Umbilical cord (tissue), 2 donors: ENCODE results near the gene PALLD. TPM values are rescaled to one million over a fixed set of nuclear protein-coding genes. Genes with fewer than 3 reads are reported as not detected.
A peak's percentile ranks its signal among the peaks of the same experiment; 100 is the strongest.

Experiments
- DNase-seq: peaks from one replicate; pipeline ENCODE4 v3.0.0-alpha.2; 2015; ENCODE audit warnings: low spot score
- total RNA-seq: library from RNA; depleted of rRNA; stranded (reverse); fragments of >200 nt; gene quantifications from one replicate; pipeline ENCODE4 v1.2.3, GENCODE V29; 2014; ENCODE audit warnings: low replicate concordance; ENCODE audit not compliant: insufficient read depth

PALLD gene
- total RNA-seq, 1 donor from 2014 or later: 441 TPM

DNA sequence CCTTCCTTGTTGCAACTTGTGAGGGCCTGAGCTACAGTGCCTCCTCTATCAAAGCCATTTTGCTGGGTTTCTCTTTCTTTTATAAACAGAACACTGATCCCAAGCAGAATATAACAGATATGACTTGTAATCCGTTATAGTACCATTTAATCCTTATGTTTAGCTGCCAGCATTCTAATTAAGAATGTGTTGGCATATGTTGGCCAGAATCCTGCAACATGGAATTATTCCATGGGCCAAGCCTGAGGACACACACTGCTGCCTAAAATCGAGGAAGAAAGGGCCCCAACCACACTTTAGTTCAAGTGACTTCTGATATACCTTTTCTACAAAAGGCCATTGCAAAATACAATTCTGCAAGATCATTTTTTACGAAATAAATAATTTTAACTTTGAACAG lies 28.0 kb downstream of the PALLD start:
- DNase-seq: no peak

DNA sequence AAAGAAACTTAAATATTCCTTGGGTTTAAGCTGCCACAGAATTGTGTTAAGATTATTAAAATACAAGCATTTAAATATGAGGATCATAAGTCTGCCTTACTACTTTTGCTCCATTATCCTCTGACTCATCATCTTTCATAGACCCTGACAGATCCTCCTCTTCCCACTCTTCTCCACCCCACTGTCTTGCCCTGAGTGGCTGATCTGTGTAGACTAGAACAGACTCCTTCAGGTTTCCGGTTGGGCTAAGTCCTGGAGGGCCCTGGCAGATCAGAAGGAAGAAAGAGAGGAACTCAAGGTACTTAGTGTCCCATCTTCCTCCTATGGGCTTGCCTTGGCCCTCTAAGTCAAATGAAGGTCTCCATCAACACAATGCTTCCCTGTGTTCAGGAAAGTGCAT lies 30.7 kb downstream of the PALLD start:
- no peak for DNase-seq

DNA sequence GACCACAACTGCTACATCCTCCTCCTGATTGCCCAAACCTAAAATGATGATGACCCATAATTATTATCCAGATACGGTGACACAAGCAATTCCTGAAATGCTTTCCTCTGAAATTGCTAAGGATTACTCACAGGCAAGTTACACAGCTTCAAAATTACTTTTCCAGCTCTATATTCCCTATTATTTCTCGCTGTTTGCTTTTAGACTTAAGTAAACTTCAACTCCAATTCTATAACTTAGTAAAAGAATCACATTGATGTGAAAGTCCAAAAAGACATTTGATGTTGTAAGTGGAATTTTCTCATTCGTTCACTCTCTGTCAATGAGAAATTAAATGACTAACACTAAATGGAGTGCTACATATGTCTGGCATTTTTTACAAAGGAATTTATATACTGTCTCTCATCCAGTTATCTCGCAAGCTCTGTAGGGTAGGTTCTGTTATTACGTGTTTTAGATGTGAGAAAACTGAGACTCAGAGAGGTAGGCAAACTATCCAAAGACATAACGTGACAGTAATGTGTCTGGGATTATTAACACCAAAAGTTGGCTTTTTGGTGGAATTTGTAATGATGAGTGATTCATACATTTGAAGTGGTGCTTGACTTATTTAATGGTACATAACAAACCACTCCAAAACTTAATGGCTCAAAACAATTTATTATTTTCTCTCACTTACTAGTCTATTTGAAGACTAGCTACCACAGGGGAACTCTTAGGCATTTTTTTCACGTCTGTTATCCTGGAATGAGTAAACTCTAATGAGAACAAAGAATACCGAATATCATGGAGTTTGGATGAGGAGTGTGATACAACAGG lies 31.5 kb downstream of the PALLD start:
- no peak for DNase-seq

DNA sequence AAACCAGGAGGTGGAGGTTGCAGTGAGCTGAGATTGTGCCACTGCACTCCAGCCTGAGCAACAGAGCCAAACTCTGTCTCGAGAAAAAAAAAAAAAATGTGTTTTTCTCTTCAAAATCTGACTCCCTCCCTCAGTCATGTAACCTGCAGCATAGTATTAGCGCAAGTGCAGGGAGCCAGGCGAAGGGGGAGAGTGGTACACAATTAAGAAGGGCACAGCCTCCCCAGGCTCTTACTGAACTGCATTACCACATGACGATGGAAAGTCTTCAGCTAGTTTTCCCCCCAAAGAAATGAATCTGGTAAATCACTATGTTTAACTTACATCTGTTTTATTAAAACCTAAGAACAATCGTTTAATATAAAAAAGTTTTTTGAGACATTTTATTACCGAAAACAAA lies 32.4 kb downstream of the PALLD start:
- DNase-seq: no peak

DNA sequence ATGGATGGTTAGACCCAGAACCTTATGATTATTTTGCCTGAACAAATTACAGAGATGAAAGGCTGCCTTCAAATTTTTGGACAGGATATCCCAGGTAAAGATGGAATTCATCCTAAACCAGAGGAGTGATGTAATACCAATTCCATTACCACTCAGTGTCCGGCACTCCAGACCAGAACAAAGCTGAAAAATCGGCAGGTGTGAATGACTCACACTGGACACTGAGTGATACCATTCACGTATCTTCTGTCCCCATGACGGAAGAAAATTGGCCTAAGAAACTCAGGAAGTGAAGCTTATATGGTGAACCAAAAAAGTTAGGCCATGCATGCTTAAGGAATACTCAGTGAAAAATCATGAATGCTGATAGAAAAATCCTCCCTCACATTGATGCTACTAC lies 34.5 kb downstream of the PALLD start:
- DNase-seq: no peak

DNA sequence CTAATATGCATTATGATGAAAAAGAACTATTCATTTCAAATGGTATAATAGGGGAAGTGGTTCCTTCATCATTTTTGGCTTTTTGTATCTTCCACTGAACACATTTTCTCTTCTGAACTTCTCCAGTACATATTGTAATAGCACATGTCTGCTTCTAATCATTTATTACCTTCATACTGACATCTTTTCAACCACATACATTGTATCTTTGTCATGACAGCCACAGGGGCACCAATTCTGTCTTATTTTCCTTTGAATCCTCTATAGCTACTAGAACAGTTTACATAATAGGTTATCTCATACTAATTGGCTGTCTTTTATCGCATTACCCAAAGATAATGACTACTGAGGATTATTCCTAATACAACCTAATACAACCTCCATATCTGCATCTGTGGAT lies 37.7 kb downstream of the PALLD start:
- DNase-seq: no peak

DNA sequence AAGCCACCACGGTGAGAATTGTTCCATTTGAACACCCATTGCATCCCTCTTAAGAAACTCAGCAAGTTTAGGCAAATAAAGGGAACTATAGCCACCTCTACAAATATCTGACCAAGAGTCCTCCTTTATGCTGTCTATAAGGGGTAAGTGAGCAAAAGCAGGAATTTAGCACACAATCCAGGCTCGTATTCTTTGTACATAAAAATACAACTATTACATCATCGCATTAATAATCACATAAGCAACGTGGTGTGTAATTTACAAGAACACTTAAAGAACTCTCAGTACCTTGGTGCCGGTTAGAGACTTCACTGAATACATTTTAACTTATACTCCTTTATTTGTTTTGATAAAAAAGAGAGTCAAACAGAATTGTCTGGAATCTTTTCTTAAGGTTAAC lies 38.8 kb downstream of the PALLD start:
- no peak for DNase-seq

DNA sequence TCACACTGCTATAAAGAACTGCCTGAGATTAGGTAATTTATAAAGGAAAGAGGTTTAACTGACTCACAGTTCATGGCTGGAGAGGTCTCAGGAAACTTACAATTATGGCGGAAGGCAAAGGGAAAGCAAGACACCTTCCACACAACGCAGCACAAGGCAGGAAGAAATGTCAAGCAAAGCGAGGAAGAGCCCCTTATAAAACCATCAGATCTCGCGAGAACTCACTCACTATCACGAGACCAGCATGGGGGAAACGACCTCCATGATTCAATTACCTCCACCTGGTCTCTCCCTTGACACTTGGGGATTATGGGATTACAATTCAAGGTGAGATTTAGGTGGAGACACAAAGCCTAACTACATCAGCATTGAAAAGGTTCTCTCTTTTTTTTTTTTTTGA lies 39.6 kb downstream of the PALLD start:
- no peak for DNase-seq

DNA sequence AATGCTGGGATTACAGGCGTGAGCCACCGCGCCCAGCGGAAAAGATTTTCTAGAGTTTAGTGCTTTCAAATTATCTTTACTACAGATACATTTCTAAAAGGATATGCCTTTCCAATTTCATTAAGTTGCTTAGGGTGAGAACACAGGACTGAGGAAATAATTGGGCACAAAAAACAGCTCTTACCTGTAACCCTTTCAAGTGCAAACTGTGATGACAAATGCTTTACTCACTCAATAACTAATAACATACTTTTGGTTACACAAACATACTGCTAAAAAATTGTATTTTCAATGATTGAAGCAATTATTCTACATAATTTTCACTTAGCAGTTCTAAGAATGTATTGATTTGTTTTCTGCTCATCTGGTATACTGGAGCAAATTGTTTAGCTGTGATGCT lies 40.2 kb downstream of the PALLD start:
- DNase-seq: no peak

DNA sequence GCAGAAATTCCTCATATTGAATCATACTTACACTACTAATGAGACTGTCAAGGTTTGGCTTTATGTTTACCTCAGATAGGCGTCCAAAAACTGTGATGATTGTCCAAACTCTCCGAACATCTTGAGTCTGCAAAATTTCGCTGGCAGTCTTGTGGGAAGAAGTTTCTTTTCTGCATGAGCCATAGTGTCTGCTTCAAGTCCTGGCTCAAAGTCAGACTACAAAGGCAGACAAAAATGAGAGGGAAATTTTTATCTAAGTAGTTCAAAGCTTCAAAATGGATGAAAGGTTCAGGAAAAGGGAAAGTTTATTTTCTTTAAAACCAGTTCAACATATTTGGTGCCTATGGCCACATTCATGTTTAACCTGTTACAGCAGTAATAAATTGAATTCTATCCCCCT lies 40.7 kb downstream of the PALLD start:
- DNase-seq: peak; percentile 65

DNA sequence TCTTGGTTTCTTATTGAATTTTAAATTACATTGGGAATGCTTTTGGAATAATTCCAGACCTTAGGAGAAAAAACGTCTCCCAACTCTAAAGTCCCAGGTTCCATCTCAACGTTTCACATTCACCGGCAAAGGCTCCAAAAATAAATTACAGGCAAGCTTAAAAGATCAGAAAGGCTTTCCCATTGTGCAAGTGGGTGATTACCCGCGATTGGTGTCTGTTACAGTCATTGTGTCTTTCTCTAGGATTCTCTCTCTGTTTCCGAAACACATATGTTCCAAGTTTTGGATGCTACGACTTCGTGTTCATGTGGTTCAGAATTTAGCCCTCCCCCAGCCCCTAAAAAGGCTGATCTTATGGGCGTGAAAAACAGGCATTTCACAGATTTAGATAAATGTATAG lies 41.8 kb downstream of the PALLD start:
- no peak for DNase-seq

DNA sequence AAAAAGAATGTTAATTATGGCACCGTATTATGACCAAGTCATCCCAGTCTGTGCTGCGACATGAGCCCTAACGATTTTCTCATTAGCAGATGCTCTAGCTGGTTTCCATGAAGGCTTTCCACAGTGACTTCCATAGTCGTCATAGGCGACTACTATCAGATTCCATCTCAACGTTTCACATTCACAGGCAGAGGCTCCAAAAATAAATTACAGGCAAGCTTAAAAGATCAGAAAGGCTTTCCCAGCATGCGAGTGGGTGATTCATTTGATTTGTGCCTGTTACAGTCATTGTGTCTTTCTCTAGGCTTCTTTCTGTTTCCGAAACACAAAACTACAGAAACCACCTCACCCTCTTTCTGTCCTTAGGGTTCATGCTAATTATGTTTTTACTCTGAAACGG lies 43.2 kb downstream of the PALLD start:
- DNase-seq: peak; percentile 75

DNA sequence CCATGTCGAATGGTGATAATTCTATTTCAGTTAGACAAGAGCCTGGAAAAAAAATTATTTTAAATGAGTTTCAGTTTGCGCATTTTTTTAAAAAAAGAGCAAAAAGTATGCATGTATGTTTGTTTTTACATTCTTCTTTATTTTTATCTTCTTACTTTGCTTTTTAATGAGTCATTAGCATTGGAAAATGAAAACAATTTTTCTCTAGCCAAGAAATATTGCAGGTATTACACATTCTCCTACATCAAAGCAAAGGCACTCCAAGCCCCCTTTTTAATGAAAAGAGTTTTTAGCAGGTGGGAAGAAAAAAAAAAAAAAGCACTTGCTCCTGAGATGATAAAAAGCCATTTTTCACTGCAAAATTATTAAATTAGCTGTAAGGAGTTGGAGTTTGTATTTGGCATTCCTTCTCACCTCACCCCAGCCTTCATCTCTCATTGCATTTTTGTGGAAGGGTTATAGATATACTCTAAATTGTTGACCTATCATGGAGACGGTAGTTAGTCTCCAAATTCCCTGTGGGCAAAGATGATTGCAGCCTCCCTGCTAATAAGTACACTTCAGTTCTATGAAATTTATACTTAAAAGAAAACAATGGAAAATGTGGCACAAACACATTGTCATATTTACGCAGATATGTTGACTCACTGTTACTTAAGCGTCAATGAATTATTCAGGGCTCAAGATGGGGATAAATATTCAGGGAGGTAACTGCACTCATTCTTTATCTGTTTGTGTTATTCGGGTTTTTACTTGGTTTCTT lies 43.8 kb downstream of the PALLD start:
- no peak for DNase-seq

DNA sequence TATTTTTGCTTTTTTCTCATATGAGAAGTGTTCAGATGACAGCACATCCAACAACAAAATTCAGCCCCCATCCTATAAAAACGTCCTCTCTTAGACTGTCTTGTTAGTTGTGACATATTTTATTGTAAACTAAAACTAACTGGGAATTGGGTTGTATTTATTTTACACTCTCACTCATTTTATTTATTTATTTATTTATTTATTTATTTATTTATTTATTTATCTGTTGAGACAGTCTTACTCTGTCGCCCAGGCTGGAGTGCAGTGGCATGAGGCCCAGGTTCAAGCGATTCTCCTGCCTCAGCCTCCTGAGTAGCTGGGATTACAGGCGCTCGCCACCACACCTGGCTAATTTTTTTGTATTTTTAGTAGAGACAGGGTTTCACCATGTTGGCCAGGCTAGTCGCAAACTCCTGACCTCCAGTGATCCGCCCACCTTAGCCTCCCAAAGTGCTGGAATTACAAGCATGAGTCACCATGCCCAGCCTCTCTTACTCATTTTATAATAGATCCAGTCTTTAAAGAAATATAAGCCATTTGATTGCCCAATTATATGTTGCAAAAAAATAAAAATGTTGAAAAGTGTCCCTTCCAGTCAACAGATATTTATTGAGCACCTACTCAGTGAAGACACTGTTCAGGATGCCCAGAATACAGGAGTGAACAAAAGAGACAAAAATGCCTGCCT lies 44.6 kb downstream of the PALLD start:
- DNase-seq: no peak

DNA sequence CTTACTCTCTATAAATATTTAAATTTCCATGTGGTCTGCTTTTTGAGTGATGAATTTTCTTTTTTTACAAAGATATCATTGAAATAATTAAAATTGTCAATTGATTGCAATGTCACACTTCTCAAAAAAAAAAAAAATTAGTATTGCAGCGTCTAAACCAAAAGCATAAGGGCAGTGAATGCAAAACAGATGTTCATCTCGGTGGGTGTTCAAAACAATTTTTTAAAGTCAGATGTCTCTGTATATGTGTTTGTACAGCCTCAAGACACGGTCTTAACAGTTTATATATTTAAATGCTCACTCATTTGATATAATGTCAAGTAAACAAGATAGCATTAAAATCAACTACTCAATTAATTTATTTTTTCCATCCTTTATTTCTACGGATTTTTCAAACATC lies 52.3 kb downstream of the PALLD start:
- DNase-seq: no peak

DNA sequence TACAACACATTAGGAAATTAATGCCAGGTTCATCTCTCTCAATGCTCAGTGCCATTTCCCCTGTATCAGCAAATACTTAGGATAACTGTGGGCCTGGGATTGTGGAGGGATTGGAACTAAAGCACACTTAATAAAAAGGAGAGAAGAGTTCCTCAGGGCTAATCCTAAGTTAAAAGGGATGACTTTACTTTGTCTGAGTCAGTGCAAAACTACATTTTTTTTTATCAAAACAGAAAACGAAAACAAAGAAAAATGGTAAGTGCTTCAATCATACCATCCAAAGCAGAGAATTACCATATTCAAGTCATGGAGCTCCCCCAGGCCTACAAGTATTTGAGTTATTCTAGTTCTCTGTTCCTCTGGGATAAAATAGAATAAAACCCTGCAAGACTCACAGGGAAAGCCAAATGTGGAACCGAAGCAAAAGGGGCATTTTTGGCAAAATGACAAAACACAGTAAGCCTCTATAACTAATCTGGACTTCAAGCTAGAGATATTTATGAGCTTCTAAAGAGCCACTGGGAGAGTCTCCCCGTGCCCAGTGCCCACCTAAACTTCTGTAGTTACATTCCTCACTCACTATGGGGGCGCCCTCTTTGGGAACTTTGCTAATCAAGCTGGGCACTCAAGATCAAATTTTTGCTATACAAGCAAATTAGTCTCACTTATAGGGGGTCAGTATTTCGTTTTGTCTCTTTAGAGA lies 53.4 kb downstream of the PALLD start:
- DNase-seq: peak; percentile 86

DNA sequence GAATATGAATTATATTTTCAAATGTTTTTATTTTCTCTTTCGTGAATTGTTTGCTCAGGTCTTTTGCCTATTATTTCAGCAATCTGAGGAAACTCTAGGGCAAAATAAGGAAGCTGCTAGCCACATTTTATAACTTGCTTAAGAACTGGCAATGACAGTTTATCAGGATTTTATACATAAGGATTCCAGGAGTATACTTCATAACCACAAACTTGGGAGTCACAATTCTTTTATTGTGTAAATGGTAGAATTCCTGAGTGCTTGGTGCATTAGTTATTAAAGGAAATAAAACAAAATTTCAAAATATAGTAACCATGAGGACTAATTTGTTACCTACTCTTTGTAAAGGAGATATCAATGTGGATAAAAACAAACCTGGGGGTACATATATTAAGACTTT lies 54.4 kb downstream of the PALLD start:
- no peak for DNase-seq

DNA sequence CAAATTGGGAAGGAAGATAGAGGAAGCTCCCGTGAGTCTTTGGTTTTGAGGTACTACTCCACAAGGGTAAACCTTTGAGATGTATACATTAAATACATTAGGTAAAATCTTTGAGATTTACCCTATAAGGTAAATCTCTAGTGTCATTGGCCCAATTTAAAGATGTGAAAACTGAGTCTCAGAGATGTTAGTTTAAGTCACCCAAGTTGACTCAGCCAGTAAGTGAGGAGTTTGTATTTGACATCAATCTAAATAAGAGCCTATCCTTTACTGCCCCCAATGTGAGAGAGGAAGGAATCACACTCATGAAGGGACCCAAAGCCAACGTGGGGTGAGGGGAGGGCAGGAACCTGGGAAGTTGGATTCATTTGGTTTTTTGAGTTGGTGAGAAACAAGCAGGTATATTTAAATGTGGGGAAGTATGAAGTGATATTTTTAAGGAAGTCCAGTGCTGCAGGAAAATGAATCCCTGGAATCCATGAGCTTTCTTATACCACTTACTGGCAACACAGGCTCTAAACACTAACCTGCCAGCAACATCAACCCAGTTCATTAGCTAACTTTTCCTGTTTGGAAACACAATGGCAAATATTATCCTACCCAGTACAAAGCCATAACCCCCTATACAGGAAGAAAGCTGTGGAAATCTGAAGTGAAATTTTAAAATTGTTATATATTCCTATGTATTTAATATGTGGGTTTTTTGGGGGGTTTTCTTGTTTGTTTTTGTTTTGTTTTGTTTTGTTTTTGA lies 55.3 kb downstream of the PALLD start:
- no peak for DNase-seq

DNA sequence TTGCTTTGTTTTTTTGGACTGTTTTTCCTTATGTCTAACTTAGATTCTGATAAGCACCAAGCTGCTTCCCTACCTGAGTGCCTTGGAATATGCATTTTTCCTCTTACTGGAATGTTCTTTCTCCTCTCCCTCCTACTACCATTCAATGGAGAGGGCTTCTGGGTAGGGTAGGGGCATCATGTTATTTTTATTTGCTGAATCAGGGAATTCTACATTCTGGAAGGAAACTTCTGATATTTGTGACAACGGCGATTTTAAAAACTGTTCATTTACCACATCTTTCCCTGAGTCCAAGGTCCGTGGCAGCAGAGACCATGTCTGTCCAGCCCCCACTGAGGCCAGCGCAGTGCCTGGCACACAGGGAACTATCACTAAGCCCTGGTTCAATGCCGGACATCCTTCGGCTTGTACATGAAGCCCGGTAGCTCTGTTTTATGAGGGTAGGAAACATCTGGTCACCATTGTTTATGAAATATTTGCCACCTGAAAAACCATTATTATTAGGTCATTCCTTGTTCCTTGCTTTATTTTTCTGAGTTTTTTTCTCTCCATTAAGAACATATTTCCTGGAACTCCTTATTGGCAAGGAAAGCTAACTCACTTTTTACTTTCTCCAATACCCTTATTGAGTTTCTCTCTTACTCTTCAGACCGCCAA lies 57.0 kb downstream of the PALLD start:
- DNase-seq: no peak

DNA sequence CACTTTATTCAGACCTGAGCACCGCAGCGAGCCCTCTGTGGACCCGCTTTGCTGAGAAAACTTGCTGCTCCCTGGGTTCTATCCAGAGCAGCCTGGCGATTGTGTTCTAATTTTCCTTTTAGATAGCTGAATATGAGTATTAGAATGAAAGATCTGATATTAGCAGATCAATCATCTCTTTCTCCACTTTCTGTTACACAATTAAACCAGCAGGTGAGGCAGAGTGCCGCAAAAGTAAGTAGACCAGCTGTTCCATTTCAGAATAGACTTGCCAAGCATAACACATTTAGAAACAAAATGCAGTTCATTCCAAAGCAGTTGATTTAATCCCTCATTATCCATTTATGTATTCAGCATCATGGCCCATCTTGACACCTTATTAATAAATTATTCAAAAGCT lies 58.6 kb downstream of the PALLD start:
- no peak for DNase-seq

DNA sequence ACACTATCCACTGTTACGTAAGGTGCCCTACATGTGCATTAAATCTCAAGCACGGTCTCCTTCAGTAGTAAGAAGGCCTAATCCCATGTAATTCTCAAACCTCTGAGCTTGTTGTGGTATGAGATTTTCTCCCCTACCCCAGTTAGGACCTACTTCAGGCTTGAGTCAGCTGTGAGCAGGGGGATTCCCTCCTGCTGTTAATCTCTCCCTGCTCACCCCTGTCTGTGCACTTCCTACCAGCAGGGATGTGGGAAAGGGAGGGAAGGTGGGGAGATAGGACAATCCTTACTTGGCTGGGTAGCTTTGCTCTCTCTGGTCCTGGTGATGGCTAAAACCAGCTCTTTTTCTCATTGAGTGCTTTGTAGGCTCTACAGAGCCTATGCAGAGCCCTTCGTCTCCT lies 60.8 kb downstream of the PALLD start:
- DNase-seq: no peak
